Heart left ventricle (tissue), 11 donors: ENCODE results near the gene ADA. TPM values are rescaled to one million over a fixed set of nuclear protein-coding genes. Genes with fewer than 3 reads are reported as not detected.

Experiments
- polyA plus RNA-seq, 2 donors: library from polyadenylated mRNA; stranded (reverse); fragments of 200-250 nt; gene quantifications; one replicate each; pipeline ENCODE4 v1.2.3, GENCODE V29; 2013
- total RNA-seq, 9 donors: library from RNA; depleted of rRNA in 2 of 9; stranded (reverse); fragments of >200 nt in 2 of 9; fragmentation: NEBNext Ultra II Directional in 3 of 9; extraction: Animal tissue kit (Norgen Biotek cat#: 25700) in 3 of 9; gene quantifications; one replicate each; pipeline versions ENCODE4 v1.1.0 to v1.2.4, GENCODE V29; 2016 to 2023
- donor health status: ischemic (EF 13 %, LVEDD 7.1; RV severe dilation, severe dysfunction).
- donor health status: healthy with polysubstance abuse.
- donor health status: DM: no; HTN: yes; CAD: no.
- donor health status: DM: no; HTN: no; CAD: no.
- donor health status: ischemic (EF 25% LVEDD 5.7; RV mildly dilated, moderate dysfunction).
- donor health status: healthy.
- donor health status: DM: yes; HTN: yes; CAD: no.
- donor health status: PGD.
- donor health status: nonischemic (EF 23%, LVEDD 6.1; RV moderate dilation, normal function).

ADA gene
- total and polyA plus RNA-seq, 11 donors: 2.5 to 11.5 (median 6.4) TPM

Other genes with a start within 250 kb of the ADA start
- gene TTPAL, start 175.8 kb downstream of the ADA start, total RNA-seq: 1 to 10 TPM; 2.8 to 6.0 (median 4.2) TPM
- 1 to 10 TPM; 1.9 to 4.2 TPM for gene TTPAL, start 175.8 kb downstream of the ADA start, polyA plus RNA-seq
- gene SERINC3, start 129.6 kb downstream of the ADA start, total RNA-seq: 100 to 1,000 TPM in 4 of 9 donors, 10 to 100 TPM in 5; 85.5 to 114 (median 97.7) TPM
- gene SERINC3, start 129.6 kb downstream of the ADA start, polyA plus RNA-seq: 10 to 100 TPM; 32.9 to 89.8 TPM
- 100 to 1,000 TPM; 156 to 286 (median 200) TPM for gene PKIG, start 69.1 kb downstream of the ADA start, total RNA-seq
- 100 to 1,000 TPM; 155 to 213 TPM for gene PKIG, start 69.1 kb downstream of the ADA start, polyA plus RNA-seq
- gene CCN5, start 63.7 kb upstream of the ADA start, total RNA-seq: 10 to 100 TPM in 8 of 9 donors, 1 to 10 TPM in 1; 7.3 to 62.3 (median 28.7) TPM
- 10 to 100 TPM; 11.0 to 92.3 TPM for gene CCN5, start 63.7 kb upstream of the ADA start, polyA plus RNA-seq
- gene KCNK15, start 94.2 kb upstream of the ADA start, total RNA-seq: 1 to 10 TPM in 2 of 9 donors, under 1 TPM in 7; 0.12 to 2.2 (median 0.39) TPM
- under 1 TPM; 0.23 to 0.33 TPM for gene KCNK15, start 94.2 kb upstream of the ADA start, polyA plus RNA-seq
- gene RIMS4, start 158.8 kb upstream of the ADA start, total RNA-seq: under 1 TPM in 4 of 9 donors, not detected in 5; 0.10 to 0.59 (median 0.29) TPM
- under 1 TPM; 0.04 to 0.06 TPM for gene RIMS4, start 158.8 kb upstream of the ADA start, polyA plus RNA-seq
- 100 to 1,000 TPM in 6 of 9 donors, 10 to 100 TPM in 3; 70.8 to 160 (median 120) TPM for gene YWHAB, start 234.0 kb upstream of the ADA start, total RNA-seq
- 100 to 1,000 TPM in 1 of 2 donors, 10 to 100 TPM in 1; 32.2 to 154 TPM for gene YWHAB, start 234.0 kb upstream of the ADA start, polyA plus RNA-seq